Kidney capillary endothelial cell (primary cell): ENCODE results near the gene SDHC.
"Not testable (repeated sequence)": the region's sequence is repeated elsewhere in the genome, so short reads cannot be mapped to it uniquely, and the experiment has no call there.

ENCODE experiments used
- DNase-seq: peaks from one replicate; pipeline ENCODE4 v3.0.0-alpha.2; 2018; ENCODE audit warnings: low spot score

The SDHC gene

DNA sequence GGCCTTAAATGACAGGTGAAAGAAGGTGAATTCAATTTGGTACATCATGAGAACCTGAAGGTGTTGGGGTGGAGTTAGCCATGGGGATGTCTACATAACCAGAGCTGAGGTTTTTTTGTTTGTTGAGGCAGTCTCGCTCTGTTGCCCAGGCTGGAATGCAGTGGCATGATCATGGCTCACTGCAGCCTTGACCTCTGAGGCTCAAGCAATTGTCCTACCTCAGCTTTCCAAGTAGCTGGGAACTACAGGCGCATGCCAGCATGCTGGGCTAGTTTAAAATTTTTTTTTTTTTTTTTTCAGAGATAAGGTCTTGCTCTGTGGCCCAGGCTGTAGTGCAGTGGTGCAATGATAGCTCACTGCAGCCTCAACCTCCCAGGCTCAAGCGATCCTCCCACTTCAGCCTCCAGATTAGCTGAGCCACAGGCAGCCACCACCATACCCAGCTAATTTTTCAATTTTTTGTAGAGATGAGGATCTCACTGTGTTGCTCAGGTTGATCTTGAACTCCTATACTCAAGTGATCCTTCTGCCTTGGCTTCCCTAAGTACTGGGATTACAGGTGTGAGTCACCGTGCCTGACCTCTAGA is 2.5 kb upstream of the SDHC start:
- no peak for DNase-seq

GRCh38 chr1:161313554-161314200 is 504 bp upstream of the SDHC start:
- DNase-seq: no peak

DNA sequence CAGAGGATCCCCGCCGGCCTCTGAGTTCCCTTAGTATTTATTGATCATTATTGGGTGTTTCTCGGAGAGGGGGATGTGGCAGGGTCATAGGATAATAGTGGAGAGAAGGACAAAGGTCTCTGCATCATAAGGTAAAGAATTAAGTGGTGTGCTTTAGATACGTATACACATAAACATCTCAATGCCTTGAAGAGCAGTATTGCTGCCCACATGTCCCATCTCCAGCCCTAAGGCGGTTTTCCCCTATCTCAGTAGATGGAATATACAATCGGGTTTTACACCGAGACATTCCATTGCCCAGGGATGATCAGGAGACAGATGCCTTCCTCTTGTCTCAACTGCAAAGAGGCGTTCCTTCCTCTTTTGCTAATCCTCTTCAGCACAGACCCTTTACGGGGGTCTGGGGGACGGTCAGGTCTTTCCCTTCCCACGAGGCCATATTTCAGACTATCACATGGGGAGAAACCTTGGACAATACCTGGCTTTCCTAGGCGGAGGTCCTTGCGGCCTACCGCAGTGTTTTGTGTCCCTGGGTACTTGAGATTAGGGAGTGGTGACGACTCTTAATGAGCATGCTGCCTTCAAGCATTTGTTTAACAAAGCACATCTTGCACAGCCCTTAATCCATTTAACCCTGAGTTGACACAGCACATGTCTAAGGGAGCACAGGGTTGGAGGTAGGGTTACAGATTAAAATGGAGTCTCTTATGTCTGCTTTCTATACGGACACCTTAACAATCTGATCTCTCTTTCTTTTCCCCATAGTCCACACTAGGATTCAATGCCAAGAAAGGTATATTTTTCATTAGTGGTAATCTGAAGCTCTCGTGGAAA is 1.9 kb downstream of the SDHC start:
- DNase-seq: not testable (repeated sequence)

DNA sequence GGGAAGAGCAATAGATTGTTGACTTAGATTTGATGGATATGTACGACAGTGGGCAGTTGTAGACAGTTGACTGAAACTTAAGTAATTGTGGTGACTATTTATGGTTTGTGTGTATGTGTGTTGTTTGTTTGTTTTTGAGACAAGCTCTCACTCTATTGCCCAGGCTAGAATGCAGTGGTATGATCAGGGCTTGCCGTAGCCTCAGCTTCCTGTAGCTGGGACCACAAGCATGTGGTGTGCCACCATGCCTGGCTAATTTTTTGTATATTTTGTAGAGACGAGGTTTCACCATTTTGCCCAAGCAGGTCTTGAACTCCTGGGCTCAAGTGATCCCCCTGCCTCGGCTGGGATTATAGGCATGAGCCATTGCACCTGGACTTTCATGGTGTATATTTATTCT is 9.8 kb downstream of the SDHC start:
- no peak for DNase-seq

DNA sequence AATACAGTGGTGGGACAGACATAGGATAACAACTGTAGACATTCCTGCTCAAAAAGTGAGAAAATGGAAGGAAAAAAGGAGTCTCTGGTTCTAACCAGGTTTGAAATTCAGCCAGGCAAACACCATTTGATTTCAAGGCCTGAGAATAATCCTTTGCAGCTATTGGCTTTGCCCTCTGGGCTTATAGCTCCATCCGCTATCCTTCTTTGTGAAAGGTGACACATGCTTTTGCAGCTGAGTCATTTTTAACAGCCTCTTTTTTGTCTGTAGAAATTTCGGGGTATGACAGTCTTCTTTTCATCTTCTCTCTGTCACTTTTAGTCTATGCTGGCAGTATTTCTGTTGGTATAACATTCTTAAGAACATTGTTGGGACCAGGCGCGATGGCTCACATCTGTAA is 16.2 kb downstream of the SDHC start:
- no peak for DNase-seq

DNA sequence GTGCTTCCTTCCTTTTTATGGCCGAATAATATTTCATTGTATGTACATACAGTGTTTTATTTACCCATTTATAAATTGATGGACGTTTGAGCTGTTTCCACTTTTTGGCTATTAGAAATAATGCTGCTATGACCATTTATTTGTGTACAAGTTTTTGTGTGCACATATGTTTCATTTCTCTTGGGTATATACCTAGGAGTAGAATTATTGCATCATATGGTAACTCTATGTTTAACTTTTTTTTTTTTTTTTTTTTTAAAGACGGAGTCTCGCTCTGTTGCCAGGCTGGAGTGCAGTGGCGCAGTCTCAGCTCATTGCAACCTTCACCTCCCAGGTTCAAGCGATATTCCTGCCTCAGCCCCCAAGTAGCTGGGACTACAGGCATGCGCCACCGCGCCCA is 19.0 kb downstream of the SDHC start:
- no peak for DNase-seq

- DNase-seq: no peak
Observed at GRCh38 chr1:161335796-161336195, 21.6 kb downstream of the SDHC start.

DNA sequence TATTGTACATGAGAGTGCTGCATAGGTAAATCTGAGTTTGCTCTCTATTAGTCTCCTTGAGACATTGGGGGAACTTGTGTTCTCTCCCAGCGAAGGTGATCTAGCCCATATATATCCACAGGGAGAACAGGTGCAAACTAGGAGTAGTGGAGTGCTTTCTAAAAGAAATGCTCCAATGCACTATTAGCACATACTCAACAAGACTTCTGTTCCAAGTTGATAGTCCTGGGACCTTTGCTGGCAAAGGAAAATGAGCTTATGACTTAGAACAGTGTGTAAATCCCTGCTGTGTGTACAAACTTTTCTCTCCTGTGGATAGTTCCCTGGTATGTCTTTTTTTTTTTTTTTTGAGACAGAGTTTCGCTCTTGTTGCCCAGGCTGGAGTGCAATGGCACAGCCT is 28.0 kb downstream of the SDHC start:
- no peak for DNase-seq

DNA sequence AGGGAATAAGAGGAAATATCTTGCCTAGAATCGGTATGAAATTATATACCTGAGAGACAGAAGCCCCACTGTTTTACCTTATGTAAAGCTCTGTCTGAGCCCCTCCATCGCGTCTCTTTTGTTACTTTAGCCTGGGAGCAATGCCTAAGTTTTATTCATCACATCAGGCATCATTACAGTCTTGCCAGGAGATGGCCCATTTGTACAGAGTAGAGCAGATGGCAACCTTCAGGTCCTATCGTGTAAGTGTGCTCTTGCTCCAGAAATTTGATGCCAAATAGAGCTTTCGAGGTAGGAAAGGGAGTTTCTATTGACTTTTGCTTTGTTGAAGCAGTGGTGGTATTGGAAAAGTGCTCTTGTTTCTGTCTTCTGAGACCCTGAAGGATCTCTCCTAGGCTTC is 28.6 kb downstream of the SDHC start:
- no peak for DNase-seq

DNA sequence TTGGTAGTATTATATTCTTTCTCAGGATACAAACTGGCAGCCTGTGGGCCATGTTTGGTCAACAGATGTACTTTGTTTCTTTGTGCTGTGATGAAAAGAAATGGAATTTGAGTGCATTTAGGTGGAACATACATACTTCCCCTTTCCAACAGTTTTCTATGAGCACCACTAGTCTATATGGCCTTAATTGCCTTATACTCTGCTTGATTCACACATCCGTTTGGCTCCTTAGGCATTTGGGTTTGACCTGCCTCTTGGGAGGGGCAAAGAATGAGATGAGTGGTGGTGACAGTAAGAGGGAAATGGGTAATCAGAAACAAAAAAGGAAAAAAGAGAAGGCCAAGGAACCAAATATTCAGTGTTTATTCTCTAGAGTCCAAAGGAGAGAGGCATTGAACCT is 36.5 kb downstream of the SDHC start:
- no peak for DNase-seq

DNA sequence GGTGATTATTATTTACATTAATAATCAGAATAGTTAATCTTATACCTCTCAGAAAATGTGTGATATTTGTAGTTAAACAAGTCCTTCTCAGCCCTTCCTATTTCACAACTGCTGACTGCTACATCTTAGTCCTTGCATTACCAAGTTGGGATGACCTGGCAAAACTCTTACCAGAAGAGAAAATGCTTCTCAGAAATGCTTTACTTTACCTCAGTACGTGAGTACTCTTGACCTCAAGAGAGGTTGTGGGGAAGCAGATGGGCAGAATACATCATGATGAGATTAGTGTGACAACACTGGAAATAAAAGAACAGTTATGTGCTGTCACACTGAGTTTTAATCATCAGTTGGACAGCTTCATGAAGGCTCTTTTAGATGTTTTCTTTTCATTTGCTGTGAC is 37.3 kb downstream of the SDHC start:
- DNase-seq: no peak

- no peak for DNase-seq
Observed at GRCh38 chr1:161357073-161357472, 42.9 kb downstream of the SDHC start.

GRCh38 chr1:161359291-161359690 is 45.1 kb downstream of the SDHC start:
- DNase-seq: no peak

DNA sequence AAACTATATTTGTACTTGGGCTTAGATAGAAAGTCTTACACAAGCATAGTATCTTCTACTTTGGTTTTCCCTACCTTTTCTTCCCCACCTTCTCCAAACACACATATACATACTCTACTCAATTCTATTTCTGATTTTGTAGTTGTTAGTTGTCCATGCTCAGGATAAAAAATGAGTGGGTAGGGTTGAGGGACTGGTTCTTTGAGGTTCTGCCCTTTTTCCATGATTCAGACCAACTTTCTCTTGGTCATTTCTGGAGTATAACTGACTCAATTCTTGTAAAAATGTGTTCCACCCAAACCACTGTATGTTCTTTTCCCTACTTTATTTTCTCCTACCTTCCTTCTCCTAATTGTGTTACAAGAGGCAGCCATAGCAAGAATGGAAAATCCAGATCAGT is 50.2 kb downstream of the SDHC start:
- DNase-seq: no peak

- DNase-seq: no peak
Observed at GRCh38 chr1:161365207-161365606, 51.0 kb downstream of the SDHC start.

GRCh38 chr1:161367684-161368400 is 53.7 kb downstream of the SDHC start, which contains the start of gene CFAP126:
CFAP126 (minus strand) TSS chr1:161367876; CDS start chr1:161367868, 8 bp downstream.
- DNase-seq: peak; percentile 20

GRCh38 chr1:161373442-161373841 is 59.3 kb downstream of the SDHC start:
- no peak for DNase-seq

DNA sequence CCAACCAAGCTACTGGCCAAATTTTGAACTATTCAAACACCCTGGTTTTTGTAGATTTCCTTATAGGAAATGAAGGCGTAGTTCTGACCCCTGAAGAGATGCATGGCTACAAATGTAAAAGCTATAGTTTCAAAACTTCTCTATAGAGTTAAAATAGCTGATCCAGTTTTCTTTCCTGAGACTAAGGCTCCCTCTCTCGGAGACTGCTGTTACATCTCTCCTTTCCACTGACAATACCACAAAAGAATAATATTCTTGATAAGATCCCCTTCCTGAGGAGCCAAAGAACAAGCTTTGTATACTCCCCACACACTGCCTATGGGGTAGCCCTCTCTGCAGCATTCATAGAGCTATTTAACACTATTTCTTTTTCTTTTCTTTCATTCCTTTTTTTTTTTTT is 60.2 kb downstream of the SDHC start:
- no peak for DNase-seq

GRCh38 chr1:161378014-161378413 is 63.8 kb downstream of the SDHC start:
- no peak for DNase-seq

DNA sequence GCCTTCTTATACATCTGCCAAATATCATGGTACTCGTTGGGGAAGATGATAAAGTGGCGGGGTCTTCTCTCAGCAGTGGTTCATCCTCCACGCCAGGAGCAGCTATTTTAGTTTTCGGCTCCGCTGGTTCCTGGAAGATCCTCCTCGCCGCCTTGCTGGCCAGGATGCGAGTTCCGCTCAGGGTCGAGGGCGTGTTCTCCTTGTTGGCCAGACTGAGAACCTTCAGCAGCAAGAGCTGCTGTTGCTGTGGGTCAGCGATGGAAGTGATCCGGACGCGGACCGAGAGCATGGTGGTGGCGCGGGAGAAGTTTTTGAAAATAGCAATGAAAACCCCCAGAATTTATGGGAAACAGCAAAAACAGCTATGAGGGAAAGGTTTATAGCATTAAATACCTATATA is 64.9 kb downstream of the SDHC start:
- peak; percentile 34 for DNase-seq

GRCh38 chr1:161381707-161382106 is 67.5 kb downstream of the SDHC start:
- no peak for DNase-seq

DNA sequence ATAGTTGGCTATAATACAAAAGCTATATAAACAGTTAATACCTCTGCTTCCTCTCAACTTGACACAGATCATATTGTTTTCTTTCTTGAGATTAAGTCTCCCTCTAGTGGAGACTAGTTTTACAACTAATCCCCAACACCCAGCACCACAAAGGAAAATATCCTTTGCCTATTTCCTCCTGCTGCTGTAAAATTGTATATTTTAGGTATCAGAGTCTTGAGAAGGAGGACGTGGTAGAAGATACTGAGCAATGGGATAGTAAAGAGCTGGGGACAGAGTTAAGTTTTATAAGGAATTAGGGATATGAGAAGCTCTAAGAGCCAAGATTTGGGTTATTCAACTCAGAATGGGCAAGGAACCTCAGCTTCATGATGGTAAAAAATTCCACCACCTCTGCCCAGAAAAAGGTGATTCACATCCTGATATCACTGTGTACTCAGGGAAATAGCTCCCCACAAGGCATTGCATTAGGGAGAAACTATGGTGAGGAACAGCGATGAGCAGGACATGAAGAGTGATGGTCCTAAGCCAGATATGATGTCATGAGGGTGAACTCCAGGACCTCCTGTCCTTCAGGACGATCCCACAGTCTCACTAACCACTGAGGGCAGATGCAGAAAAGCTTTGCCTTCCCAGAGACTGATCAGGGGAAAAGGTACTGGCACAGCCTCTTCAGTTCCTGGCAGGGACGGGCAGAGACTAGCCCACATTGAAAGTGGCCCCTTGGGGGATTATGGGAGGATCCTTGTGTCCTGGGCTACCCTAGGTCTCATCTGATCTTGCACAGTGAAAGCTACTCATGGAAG is 68.2 kb downstream of the SDHC start:
- peak; percentile 87 for DNase-seq
